ENCODE data around the gene POLDIP2.

The POLDIP2 gene

DNA sequence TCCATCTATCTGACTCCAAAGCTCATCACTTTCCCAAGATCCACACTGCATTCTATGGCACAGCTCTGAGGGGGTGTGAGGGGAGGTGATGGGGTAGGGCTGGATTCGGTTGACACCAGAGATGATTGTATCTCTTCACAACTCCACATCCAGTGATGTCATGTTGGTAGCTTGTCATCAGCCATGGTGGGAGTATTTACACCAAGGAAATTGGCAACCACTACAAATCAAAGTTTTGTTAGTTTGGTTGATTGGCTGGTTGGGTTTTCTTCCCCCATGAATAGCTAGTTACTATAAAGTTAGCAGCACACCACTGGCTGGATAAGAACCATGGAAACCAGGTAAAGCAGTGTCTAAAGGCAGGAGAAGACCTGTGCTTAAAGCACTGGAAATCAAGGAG is 33.7 kb upstream of the POLDIP2 start:
- in situ Hi-C loops (cut with MboI; ENCODE audit: low sequenced_read_pairs) = no loop called here

GRCh38 chr17:28390563-28390962 is 33.2 kb upstream of the POLDIP2 start:
- in situ Hi-C loops (cut with MboI; ENCODE audit: low sequenced_read_pairs) = no loop called here

DNA sequence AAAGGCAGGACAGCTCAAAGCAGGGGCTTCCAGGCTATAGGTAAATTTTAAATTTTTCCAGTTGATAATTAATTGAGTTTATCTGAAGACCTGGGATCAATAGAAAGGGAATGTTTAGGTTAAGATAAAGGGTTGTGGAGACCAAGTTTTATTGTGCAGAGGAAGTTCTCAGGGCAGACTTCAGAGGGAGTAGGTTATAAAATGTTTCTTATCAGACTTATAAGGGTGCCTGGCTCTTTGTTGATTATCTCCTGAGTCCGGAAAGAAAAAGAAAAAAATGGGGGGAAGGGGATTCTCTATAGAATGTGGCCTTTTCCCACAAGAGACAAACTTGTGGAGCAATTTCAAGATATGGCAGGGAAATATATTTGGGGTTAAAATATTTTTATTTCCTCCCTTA is 32.8 kb upstream of the POLDIP2 start:
- in situ Hi-C loops (cut with MboI; ENCODE audit: low sequenced_read_pairs) = no loop called here

GRCh38 chr17:28388106-28388505 is 30.8 kb upstream of the POLDIP2 start:
- in situ Hi-C loops (cut with MboI; ENCODE audit: low sequenced_read_pairs) = no loop called here

DNA sequence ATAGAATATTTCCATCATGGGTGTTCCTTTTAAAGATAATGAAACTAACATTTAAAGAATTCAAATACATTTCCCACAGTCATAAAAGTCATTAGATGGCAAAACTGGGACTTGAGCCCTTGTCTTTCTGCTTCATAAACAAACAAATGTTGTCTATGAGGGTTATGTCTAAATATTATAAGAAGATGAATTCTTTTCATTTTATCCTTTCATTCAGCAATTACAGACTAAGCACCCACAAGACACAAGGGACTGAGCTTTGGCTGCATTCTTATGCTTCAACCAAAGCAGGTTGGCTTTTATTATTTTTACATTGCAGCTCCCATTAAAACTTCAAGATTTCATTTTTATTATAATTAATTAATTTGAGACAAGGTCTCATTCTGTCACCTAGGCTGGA is 29.1 kb upstream of the POLDIP2 start:
- in situ Hi-C loops (cut with MboI; ENCODE audit: low sequenced_read_pairs) = no loop called here

DNA sequence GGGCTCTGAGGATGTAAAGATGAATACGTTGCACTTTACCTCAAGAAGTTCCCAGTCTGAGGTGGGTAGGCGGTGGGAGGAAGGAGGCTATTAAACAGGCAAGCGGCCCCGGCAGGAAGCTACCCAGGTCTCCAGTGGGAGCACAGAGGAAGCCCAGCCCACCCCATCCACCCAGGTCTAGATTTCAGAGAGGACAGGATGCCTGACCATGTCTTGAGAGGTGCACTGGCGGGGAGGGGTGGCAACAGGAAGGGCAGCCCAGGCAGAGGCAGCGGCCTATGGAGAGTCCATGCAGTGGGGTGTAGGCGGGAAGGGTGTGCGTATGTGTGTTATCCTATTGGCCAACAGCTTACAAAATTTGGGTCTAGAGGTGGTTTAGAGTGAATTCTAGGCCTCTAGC is 28.1 kb upstream of the POLDIP2 start:
- in situ Hi-C loops (cut with MboI; ENCODE audit: low sequenced_read_pairs) = no loop called here

- in situ Hi-C loops (cut with MboI; ENCODE audit: low sequenced_read_pairs) = no loop called here
Observed at GRCh38 chr17:28385037-28385400, 27.7 kb upstream of the POLDIP2 start.

DNA sequence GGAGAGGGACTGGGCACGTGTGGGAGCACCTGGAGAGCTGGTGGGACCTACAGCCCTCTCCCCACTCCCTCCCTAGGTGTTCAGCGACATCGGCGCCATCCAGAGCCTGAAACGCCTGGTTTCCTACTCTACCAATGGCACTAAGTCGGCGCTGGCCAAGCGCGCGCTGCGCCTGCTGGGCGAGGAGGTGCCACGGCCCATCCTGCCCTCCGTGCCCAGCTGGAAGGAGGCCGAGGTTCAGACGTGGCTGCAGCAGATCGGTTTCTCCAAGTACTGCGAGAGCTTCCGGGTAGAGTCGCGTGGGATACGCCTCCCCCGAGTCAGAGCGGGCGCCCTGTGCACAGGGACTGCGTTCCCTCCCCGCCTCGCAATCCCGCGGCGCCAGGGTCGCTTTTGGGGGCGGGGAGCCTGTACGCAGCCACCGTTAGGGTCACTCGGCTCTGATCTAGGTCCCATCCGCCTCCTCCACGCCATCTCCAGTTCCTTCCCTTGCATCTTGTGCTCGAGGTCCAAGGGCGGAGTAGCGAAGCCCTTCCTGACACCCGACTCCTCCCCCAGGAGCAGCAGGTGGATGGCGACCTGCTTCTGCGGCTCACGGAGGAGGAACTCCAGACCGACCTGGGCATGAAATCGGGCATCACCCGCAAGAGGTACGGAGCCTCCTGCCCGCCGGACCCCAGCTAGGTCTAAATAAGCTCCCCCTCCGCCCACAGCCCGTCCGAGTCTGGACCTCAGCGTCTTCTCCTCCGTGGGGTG is 27.1 kb upstream of the POLDIP2 start:
- in situ Hi-C loops (cut with MboI; ENCODE audit: low sequenced_read_pairs) = no loop called here

GRCh38 chr17:28381141-28381825 is 24.0 kb upstream of the POLDIP2 start:
- in situ Hi-C loops (cut with MboI; ENCODE audit: low sequenced_read_pairs) = no loop called here

DNA sequence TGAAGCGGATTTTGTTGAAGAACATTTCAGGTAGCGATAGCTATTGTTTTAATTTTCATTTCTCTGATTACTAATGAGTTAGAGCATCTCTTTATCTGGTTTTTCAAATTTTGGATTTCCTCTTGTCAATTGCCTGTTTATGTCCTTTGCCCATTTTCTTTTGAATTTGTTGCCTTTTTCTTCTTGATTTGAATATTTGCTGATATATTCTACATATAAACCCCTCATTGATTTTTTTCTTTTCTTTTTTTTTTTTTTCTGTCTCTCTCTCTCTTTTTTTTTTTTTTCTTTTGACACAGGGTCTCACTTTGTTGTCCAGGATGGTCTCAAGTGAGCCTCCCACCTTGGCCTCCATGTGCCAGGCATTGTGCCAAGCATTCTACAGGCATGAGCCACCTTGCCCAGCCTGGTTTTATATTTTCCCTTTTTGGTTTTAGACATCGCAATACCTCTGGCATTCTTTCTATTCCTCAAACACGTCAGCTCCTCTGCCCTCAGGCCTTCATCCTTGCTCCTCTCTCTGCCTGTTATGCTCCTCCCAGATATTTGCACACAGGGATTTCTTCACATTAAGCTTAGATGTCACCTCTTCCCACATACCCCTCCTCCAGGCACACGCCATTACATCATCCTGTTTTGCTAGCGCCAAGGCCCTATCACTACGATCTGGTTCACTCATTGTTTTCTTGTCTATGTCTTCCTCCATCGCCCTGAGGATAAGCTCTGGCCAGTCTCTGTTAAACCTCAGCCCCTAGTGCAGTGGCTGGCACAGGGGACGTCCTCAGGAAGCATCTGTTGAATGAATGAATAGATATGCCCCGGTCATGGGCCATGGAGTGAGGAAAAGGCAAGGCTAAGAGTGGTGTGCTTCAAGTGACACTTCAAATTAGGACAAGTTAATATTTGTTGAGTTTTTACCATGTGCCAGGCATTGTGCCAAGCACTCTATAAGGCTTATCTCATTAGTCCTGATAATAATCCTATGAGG is 22.8 kb upstream of the POLDIP2 start:
- in situ Hi-C loops (cut with MboI; ENCODE audit: low sequenced_read_pairs) = no loop called here

DNA sequence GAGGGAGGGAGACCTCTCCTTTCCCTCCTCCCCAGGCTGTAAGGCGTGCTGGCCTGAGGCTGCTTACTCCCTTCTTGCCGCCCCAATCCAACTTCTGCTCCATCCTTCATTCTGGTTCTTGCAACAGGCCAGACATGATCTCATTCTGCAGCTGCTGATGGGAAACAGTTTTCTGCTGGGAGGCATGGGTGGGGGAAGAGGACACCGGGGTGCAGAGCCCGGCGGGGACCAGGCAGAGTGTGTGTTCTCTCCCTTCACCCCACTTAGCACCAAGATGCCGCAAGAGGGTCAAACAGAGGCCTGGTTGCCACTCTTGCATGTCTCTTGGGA is 15.6 kb upstream of the POLDIP2 start:
- in situ Hi-C loops (cut with MboI; ENCODE audit: low sequenced_read_pairs) = no loop called here

GRCh38 chr17:28372203-28372944 is 15.0 kb upstream of the POLDIP2 start:
- in situ Hi-C loops (cut with MboI; ENCODE audit: low sequenced_read_pairs) = no loop called here

DNA sequence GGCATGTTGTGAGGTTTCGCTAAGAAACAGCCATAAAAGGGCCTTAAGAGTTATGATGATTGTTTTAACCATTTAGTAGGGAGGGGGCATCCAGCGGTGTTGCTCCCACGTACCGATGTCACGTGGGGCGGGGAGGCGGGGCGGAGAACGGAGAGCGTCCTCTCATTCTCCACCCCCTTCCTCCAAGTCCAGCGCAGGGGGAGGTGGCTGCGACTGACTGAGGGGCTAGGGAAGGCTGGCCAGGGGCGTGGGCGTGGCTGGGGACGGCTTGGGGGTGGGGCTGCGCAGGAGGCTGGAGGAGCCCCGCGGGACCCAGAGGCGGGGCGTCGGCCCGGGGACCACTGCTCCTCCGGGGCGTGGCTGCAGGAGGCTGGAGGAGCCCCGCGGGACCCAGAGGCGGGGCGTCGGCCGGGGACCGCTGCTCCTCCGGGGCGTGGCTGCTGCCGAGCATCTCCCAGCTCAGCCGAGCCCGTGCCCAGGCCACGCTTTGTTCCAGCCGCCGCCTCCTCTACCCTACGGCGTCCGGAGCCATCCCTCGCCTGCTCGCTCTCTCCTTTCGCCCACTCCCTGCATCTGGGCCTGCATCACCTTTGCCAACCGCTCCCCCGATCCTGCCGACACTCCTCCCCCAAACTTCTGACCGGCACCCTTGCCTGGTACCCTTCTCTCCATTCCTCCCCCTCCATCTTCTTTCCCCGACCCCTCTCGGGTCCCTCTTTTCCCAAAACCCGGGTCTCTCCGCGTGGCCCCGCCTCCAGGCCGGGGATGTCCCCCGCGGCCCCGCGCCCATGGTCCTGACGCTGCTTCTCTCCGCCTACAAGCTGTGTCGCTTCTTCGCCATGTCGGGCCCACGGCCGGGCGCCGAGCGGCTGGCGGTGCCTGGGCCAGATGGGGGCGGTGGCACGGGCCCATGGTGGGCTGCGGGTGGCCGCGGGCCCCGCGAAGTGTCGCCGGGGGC is 14.2 kb upstream of the POLDIP2 start, which contains the start of gene SARM1:
Gene SARM1, plus strand, starts transcription at position 450 of the 958 bp plus-strand sequence. Its CDS starts 339 bp downstream, at position 789.
- in situ Hi-C loops (cut with MboI; ENCODE audit: low sequenced_read_pairs) = no loop called here

- in situ Hi-C loops (cut with MboI; ENCODE audit: low sequenced_read_pairs) = no loop called here
Observed at GRCh38 chr17:28370744-28371103, 13.4 kb upstream of the POLDIP2 start.

GRCh38 chr17:28370035-28370743 is 12.9 kb upstream of the POLDIP2 start, which contains the start of gene VTN:
TSS of gene VTN (minus strand) at chr17:28370307. CDS start at chr17:28370203, 104 bp downstream.
- in situ Hi-C loops (cut with MboI; ENCODE audit: low sequenced_read_pairs) = no loop called here

DNA sequence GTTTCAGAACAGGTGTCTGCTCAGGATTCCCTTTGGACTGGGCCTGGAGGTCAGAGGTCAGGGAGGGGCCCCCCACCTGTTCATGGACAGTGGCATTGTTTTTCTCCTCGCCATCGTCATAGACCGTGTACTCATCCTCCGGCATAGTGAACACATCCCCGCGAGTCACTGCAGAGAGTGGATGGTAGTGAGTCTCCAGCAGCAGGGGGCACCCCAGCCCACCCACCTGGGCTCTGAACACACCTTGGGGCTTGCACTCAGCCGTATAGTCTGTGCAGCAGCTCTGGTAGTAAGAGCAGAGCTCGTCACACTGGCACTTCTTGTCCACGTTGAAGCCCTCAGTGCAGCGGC is 12.3 kb upstream of the POLDIP2 start:
- in situ Hi-C loops (cut with MboI; ENCODE audit: low sequenced_read_pairs) = no loop called here

GRCh38 chr17:28368915-28369683 is 11.8 kb upstream of the POLDIP2 start:
- in situ Hi-C loops (cut with MboI; ENCODE audit: low sequenced_read_pairs) = no loop called here

- in situ Hi-C loops (cut with MboI; ENCODE audit: low sequenced_read_pairs) = no loop called here
Observed at GRCh38 chr17:28368306-28368831, 11.0 kb upstream of the POLDIP2 start.

Measured in HL-60/S4 (cell line).